ENCODE data around the gene KBTBD2. TPM values are rescaled to one million over a fixed set of nuclear protein-coding genes. Genes with fewer than 3 reads are reported as not detected.
"Not testable (repeated sequence)": the region's sequence is repeated elsewhere in the genome, so short reads cannot be mapped to it uniquely, and the experiment has no call there.

The KBTBD2 gene
- total and polyA plus RNA-seq, 3 donors from 2014 or later, result 45.0 to 48.1 (median 45.8) TPM

- WGBS, 2 donors, result 83 to 93% methylated on average over 2 of the region's 2 CpGs
- H3K9me3 ChIP-seq, result no peaks in the 10 kb centered on the region
- no peaks in the 10 kb centered on the region for H3K4me1 ChIP-seq
- H3K36me3 ChIP-seq (ENCODE audit: low read depth, missing control alignments), result no peaks in the 10 kb centered on the region
- TF ChIP-seq CTCF (IDR thresholded peaks at IDR 0.05) (no peak), POLR2A (IDR thresholded peaks at IDR 0.05) (no peak)
- H3K27ac ChIP-seq, result no peak overlapping the region
- no peaks in the 10 kb centered on the region for H3K27me3 ChIP-seq
- intact Hi-C loops (cut with DNase I; ENCODE audit: low total_unique reads), result no loop called here
- H3K4me3 ChIP-seq, result no peak overlapping the region
- DNase-seq, result no peak
Observed at GRCh38 chr7:32921896-32922295, 30.3 kb upstream of the KBTBD2 start.

- intact Hi-C loops (cut with DNase I; ENCODE audit: low total_unique reads); H3K4me1 ChIP-seq: not testable (repeated sequence)
- 95 to 100% methylated on average over 2 to 4 of the region's 7 CpGs for WGBS, 2 donors
Observed at GRCh38 chr7:32916994-32917393, 25.4 kb upstream of the KBTBD2 start.

GRCh38 chr7:32916006-32916405 lies 24.4 kb upstream of the KBTBD2 start:
- no peaks in the 10 kb centered on the region for H3K4me1 ChIP-seq
- intact Hi-C loops (cut with DNase I; ENCODE audit: low total_unique reads), result no loop called here
- no peak overlapping the region for H3K27ac ChIP-seq
- no peak for DNase-seq
- H3K4me3 ChIP-seq, result no peak overlapping the region
- no peaks in the 10 kb centered on the region for H3K9me3 ChIP-seq
- H3K36me3 ChIP-seq (ENCODE audit: low read depth, missing control alignments), result no peaks in the 10 kb centered on the region
- H3K27me3 ChIP-seq, result no peaks in the 10 kb centered on the region
- TF ChIP-seq POLR2A (IDR thresholded peaks at IDR 0.05) (no peak), CTCF (IDR thresholded peaks at IDR 0.05) (no peak)
- 88 to 92% methylated on average over 3 of the region's 3 CpGs for WGBS, 2 donors

More at GRCh38 chr7:32916994-32917393, 25.4 kb upstream of the KBTBD2 start:
- H3K27me3 ChIP-seq; DNase-seq; H3K4me3 ChIP-seq; H3K27ac ChIP-seq; H3K9me3 ChIP-seq; H3K36me3 ChIP-seq (ENCODE audit: low read depth, missing control alignments): not testable (repeated sequence)

GRCh38 chr7:32915041-32915536 lies 23.5 kb upstream of the KBTBD2 start:
- no peak overlapping the region for H3K27ac ChIP-seq
- no peaks in the 10 kb centered on the region for H3K4me1 ChIP-seq
- H3K4me3 ChIP-seq, result no peak overlapping the region
- TF ChIP-seq POLR2A (IDR thresholded peaks at IDR 0.05) (no peak), CTCF (IDR thresholded peaks at IDR 0.05) (no peak)
- H3K36me3 ChIP-seq (ENCODE audit: low read depth, missing control alignments), result no peaks in the 10 kb centered on the region
- no peak for DNase-seq
- no peaks in the 10 kb centered on the region for H3K9me3 ChIP-seq
- no peaks in the 10 kb centered on the region for H3K27me3 ChIP-seq
- WGBS, 2 donors, result 94 to 98% methylated on average over 5 of the region's 5 CpGs
- intact Hi-C loops (cut with DNase I; ENCODE audit: low total_unique reads), result no loop called here

GRCh38 chr7:32914184-32914583 lies 22.6 kb upstream of the KBTBD2 start:
- H3K36me3 ChIP-seq (ENCODE audit: low read depth, missing control alignments), result no peaks in the 10 kb centered on the region

More at GRCh38 chr7:32914184-32914583, 22.6 kb upstream of the KBTBD2 start:
- H3K27ac ChIP-seq, result no peak overlapping the region
- intact Hi-C loops (cut with DNase I; ENCODE audit: low total_unique reads), result no loop called here
- no peaks in the 10 kb centered on the region for H3K27me3 ChIP-seq
- no peak for DNase-seq
- WGBS, 2 donors, result 80 to 90% methylated on average over 1 of the region's 1 CpG
- H3K9me3 ChIP-seq, result no peaks in the 10 kb centered on the region
- no peaks in the 10 kb centered on the region for H3K4me1 ChIP-seq
- no peak for TF ChIP-seq POLR2A (IDR thresholded peaks at IDR 0.05)
- no peak for TF ChIP-seq CTCF (IDR thresholded peaks at IDR 0.05)
- H3K4me3 ChIP-seq, result no peak overlapping the region

All from testis (tissue), 3 donors.